Nephron progenitor cell (in vitro differentiated cells): Measurements from ENCODE around the gene CSMD2.

Experiments used
- DNase-seq: peaks from one replicate; pipeline ENCODE4 v3.0.0; 2021
- H3K27ac Mint-ChIP-seq: 2 replicates; pipeline ENCODE4 v1.8.0; 2021; ENCODE audit warnings: mild to moderate bottlenecking, moderate library complexity, mixed read lengths
- H3K27me3 Mint-ChIP-seq: 2 replicates; pipeline ENCODE4 v1.8.0; 2021; ENCODE audit warnings: mild to moderate bottlenecking, low read depth, mixed read lengths; ENCODE audit not compliant: poor library complexity
- H3K36me3 Mint-ChIP-seq: 2 replicates; pipeline ENCODE4 v1.8.0; 2021; ENCODE audit warnings: low read depth, mixed read lengths
- H3K4me1 Mint-ChIP-seq: 2 replicates; pipeline ENCODE4 v1.8.0; 2021; ENCODE audit warnings: mixed read lengths
- H3K4me3 Mint-ChIP-seq: 2 replicates; pipeline ENCODE4 v1.8.0; 2021; ENCODE audit warnings: mild to moderate bottlenecking, moderate library complexity, mixed read lengths
- H3K9me3 Mint-ChIP-seq: 2 replicates; pipeline ENCODE4 v1.8.0; 2021; ENCODE audit warnings: mild to moderate bottlenecking, moderate library complexity, mixed read lengths
- TF ChIP-seq, protein P1 (sequence below): fragments of 200-600 bp; sonication (generic); IDR thresholded peaks from 2 replicates; pipeline ENCODE4 v1.5.0; 2021; ENCODE audit warnings: antibody characterized with exemption

Gene CSMD2

DNA sequence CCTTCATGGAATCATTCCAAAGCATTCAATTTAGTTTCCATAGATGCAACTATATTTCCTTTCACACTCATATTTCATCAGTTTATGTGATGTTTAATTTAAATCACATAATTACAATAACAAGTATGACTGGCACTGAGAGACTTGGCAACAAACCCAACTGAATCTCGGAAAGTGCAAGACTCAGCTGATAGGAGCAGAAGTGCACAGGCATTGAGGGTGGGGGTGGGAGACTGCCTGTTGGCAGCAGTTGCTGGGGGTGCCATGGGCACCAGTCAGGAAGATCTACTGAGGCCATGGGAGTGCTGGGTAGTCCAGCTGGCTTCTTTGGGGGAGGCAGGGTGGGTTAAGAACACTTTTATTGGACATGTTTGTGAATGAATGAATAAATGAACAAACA lies 311.6 kb downstream of the CSMD2 start:
- Mint-ChIP-seq H3K36me3 (no peaks in the 10 kb centered on the region), H3K27me3 (peaks cover 19% of the 10 kb centered on the region), H3K9me3 (no peaks in the 10 kb centered on the region), H3K4me3 (no peak overlapping the region), H3K27ac (no peak overlapping the region), H3K4me1 (no peaks in the 10 kb centered on the region)
- TF ChIP-seq, protein P1, sequence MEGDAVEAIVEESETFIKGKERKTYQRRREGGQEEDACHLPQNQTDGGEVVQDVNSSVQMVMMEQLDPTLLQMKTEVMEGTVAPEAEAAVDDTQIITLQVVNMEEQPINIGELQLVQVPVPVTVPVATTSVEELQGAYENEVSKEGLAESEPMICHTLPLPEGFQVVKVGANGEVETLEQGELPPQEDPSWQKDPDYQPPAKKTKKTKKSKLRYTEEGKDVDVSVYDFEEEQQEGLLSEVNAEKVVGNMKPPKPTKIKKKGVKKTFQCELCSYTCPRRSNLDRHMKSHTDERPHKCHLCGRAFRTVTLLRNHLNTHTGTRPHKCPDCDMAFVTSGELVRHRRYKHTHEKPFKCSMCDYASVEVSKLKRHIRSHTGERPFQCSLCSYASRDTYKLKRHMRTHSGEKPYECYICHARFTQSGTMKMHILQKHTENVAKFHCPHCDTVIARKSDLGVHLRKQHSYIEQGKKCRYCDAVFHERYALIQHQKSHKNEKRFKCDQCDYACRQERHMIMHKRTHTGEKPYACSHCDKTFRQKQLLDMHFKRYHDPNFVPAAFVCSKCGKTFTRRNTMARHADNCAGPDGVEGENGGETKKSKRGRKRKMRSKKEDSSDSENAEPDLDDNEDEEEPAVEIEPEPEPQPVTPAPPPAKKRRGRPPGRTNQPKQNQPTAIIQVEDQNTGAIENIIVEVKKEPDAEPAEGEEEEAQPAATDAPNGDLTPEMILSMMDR: no peak
- DNase-seq: no peak

DNA sequence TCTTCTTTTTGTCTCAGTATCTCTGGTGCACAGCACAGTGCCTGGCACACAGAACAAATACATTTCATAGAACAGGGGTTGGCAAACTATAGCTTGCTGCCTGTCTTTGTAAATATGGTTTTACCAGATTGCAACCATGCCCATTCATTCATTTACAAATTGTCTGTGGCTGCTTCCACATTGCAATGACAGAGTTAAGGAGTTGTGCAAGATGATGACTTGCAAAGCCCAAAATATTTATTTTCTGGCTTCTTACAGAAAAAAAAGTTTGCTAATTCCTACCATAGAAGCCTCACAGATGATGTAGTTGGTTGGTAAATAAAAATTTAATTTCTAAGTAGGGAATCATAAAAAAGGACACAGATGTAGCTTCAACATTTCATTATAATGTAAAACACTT lies 312.3 kb downstream of the CSMD2 start:
- TF ChIP-seq, protein P1: no peak
- H3K36me3 Mint-ChIP-seq: no peaks in the 10 kb centered on the region
- DNase-seq: no peak
- H3K9me3 Mint-ChIP-seq: no peaks in the 10 kb centered on the region
- no peak overlapping the region for H3K27ac Mint-ChIP-seq
- H3K4me3 Mint-ChIP-seq: no peak overlapping the region
- H3K27me3 Mint-ChIP-seq: peaks cover 19% of the 10 kb centered on the region
- no peaks in the 10 kb centered on the region for H3K4me1 Mint-ChIP-seq

DNA sequence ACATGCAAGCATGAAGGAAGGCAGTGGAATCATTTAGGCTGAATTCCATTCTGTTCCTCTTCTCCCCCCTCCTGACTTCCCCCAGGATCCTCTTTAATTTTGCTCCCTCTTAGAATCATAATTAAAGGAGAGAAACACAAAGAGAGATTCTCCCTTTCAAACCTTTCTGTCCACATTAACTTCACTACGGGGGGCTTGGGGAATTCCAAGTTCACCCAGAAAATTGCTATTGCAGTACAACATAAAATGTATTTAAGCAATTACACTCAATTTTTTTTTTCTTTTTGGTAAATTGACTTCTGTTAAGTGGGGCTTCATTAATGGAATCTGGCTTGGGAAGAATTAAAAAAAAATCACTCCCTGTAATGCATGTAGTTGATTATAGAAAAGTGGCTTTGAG lies 314.5 kb downstream of the CSMD2 start:
- Mint-ChIP-seq H3K4me1 (no peaks in the 10 kb centered on the region), H3K4me3 (no peak overlapping the region), H3K27ac (no peak overlapping the region), H3K27me3 (peaks cover 15% of the 10 kb centered on the region), H3K36me3 (no peaks in the 10 kb centered on the region), H3K9me3 (no peaks in the 10 kb centered on the region)
- TF ChIP-seq, protein P1: no peak
- DNase-seq: no peak

DNA sequence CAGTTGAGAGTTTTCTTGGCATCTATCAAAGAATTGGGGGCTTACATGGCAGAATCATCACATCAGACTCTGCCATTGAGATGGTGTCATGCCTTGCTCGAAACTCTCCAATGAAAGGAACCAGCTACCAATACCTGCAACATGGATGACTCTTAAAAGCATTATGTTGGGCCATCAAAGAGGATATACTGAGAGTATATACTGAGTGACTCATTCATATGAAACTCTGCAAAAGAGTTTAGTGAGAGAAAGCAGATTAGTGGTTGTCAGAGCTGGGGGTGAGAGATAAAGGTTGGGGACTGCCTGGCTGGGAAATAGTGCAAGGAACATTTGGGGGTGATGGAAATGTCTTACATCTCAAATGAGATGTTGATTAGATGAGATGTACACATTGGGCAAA lies 315.8 kb downstream of the CSMD2 start:
- H3K27me3 Mint-ChIP-seq: peaks cover 15% of the 10 kb centered on the region
- TF ChIP-seq, protein P1: no peak
- no peak overlapping the region for H3K27ac Mint-ChIP-seq
- no peak for DNase-seq
- H3K4me1 Mint-ChIP-seq: no peaks in the 10 kb centered on the region
- no peaks in the 10 kb centered on the region for H3K9me3 Mint-ChIP-seq
- no peak overlapping the region for H3K4me3 Mint-ChIP-seq
- H3K36me3 Mint-ChIP-seq: no peaks in the 10 kb centered on the region

DNA sequence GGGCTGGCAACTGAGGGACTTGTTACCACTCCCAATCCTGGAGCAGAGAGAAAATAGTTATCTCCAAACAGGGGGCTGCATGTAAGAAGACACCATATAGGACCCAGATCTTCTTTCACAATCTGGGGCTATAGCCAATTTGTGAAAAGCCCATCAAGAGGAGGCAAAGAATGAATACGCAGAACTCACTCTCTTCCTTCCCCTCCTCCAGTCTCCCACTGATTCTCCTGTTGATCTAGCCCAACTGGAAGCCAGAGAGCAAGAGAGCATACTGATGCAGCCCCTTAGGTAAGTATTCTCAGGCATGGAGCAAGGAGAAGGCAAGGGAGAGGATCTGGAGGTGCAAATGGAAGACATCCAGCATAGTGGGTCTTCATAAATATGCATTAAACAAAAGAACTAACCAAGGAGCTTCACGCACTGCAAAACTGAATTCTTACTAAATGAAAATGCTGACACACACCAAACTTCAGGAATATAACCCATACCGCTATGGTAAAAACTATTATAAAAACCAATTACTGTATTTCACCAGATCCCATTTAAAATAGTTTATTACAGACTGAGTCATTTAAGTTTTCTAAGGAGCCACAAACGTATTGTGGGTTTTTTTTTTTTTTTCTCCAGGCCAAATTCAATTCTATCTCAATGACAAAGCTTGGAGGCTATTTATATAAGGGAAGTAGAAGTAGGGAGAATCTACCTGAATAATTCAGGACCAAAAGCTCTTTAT lies 316.7 kb downstream of the CSMD2 start:
- peaks cover 8% of the 10 kb centered on the region for H3K4me1 Mint-ChIP-seq
- no peak for DNase-seq
- H3K27me3 Mint-ChIP-seq: peaks cover 14% of the 10 kb centered on the region
- H3K4me3 Mint-ChIP-seq: no peak overlapping the region
- TF ChIP-seq, protein P1: no peak
- no peaks in the 10 kb centered on the region for H3K36me3 Mint-ChIP-seq
- H3K9me3 Mint-ChIP-seq: no peaks in the 10 kb centered on the region
- no peak overlapping the region for H3K27ac Mint-ChIP-seq

DNA sequence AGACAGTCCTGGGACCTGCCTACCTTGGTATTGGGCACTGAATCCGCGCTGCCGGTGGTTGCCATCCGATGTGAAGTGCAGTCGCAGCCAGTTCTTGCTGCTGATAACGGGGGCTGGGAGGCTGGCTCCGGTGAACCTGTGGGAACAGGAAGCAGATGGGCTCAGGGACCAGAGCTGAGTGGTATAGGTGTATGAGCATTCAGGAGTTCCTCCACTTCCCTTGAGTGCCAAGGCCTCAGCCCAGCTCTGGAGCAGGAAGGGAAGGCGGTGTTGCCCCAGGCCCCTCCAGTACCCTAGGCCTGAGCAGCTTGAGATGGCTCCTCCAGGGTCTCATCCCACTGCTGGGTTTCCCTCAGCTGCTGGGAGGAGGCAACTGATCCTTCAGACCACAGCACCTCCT lies 318.2 kb downstream of the CSMD2 start:
- TF ChIP-seq, protein P1: no peak
- Mint-ChIP-seq H3K4me1 (peaks cover 8% of the 10 kb centered on the region), H3K27me3 (peaks cover 11% of the 10 kb centered on the region), H3K4me3 (no peak overlapping the region), H3K9me3 (no peaks in the 10 kb centered on the region), H3K36me3 (no peaks in the 10 kb centered on the region), H3K27ac (no peak overlapping the region)
- no peak for DNase-seq
